OCI-LY7 (cell line): Measurements from ENCODE around the gene DMAC2.
"Not testable (repeated sequence)": the region's sequence is repeated elsewhere in the genome, so short reads cannot be mapped to it uniquely, and the experiment has no call there.

Source experiments
- EZH2phosphoT487 ChIP-seq: fragments of 200-600 bp; sonication (generic); IDR thresholded peaks from 2 replicates; pipeline ENCODE4 v1.6.1; 2018; ENCODE audit warnings: low read depth, borderline replicate concordance, mild to moderate bottlenecking, mixed run types, antibody characterized with exemption, low read length, moderate library complexity, mixed read lengths
- TF ChIP-seq, protein P1 (sequence below): fragments of 200-600 bp; sonication (generic); conservative IDR thresholded peaks from 2 replicates; pipeline ENCODE4 v1.5.1; 2014; ENCODE audit warnings: mild to moderate bottlenecking, antibody characterized with exemption, low read length, moderate library complexity, mixed read lengths

GRCh38 chr19:41381536-41381935 lies 58.2 kb downstream of the DMAC2 start:
- TF ChIP-seq EZH2phosphoT487, result not testable (repeated sequence)
- TF ChIP-seq, protein P1, sequence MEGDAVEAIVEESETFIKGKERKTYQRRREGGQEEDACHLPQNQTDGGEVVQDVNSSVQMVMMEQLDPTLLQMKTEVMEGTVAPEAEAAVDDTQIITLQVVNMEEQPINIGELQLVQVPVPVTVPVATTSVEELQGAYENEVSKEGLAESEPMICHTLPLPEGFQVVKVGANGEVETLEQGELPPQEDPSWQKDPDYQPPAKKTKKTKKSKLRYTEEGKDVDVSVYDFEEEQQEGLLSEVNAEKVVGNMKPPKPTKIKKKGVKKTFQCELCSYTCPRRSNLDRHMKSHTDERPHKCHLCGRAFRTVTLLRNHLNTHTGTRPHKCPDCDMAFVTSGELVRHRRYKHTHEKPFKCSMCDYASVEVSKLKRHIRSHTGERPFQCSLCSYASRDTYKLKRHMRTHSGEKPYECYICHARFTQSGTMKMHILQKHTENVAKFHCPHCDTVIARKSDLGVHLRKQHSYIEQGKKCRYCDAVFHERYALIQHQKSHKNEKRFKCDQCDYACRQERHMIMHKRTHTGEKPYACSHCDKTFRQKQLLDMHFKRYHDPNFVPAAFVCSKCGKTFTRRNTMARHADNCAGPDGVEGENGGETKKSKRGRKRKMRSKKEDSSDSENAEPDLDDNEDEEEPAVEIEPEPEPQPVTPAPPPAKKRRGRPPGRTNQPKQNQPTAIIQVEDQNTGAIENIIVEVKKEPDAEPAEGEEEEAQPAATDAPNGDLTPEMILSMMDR, result not testable (repeated sequence)
